ENCODE measurements around the gene MFSD11. TPM values are rescaled to one million over a fixed set of nuclear protein-coding genes. Genes with fewer than 3 reads are reported as not detected.
"Not testable (repeated sequence)": the region's sequence is repeated elsewhere in the genome, so short reads cannot be mapped to it uniquely, and the experiment has no call there.

The MFSD11 gene
- polyA plus RNA-seq, 1 donor: 38.3 TPM

DNA sequence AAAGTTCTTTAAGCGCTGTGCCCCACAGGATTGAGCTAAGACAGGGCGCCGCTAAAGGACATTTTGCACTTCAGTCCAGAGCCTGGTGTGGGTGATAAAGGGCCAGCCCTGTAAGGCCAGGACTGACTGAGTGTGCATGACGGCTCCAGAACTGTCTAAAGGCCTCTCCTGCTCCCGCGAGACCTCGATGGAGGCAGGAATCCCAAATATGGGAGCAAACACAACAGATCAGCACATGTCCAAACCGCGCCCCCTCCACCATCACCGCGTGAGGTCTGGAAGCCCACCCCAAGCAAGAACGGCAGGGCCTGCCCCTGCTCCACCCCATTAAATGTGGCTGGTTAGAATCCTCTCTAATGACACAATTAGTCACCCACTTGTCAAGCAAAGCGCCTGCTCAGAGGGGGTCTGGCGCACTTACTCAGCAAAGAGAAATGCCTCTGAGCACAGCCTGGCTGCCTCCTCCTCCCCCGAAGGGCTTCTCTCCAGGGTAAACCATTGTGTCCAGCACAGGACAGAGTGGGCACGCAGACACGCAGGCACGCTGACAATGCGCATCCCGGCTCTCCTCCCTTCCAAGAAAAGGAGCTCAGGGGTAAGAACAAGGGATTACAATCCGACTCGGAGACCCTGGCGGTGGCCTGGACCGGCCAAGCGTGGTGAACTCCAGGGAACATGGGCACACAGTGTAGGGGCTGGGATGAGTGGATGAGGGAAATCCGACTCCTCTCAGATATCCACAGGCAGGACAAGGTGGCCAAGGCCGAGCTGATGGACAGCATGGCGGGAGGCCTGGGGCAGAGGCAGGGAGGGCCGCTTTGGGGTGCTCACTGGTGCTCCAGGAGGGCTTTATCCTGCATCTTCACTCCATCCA lies 28.6 kb upstream of the MFSD11 start:
- DNase-seq (ENCODE audit: low read depth): no peak

GRCh38 chr17:76709951-76710862 lies 27.7 kb upstream of the MFSD11 start:
- DNase-seq (ENCODE audit: low read depth): not testable (repeated sequence)

DNA sequence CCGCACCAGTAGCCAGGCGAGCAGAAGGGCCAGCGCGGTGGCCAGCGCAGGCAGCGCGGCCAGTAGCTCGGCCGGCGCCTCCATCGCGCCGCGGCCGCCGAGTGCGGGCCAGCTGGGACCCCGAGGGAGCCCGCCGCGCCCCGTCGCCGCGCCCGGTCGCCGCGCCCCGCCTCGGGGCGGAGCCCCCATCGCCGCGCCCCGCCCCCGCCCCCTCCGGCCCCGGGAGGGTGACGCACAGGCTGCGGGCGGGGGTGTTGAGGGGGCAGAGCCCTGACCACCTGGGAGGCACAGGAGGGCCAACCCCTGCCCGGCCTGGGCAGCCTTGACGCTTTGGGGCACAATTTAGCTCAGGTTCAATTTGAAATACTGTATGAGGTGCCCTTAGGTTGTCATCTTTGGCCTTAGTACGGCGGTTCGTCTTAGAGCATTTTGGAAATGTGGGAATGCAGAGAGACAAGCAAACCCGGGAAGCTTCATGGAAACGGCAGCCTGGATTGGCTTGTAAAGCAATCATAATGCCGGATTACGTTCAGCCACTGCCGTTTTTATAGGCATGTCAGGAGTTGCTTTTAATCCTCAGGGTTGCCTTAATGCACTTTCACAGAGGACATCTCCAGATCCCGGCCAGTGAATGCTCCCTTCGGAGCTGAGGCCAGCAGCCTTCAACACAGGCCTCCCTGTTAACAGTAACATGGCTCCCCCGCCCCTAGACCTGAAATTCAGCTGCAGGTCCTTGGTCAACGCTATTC lies 26.9 kb upstream of the MFSD11 start, which contains the start of gene MXRA7:
Gene MXRA7 (minus strand): TSS at position 103 of the 749 bp plus-strand sequence. CDS start 19 bp downstream, at position 84.
- DNase-seq (ENCODE audit: low read depth): no peak

- DNase-seq (ENCODE audit: low read depth): not testable (repeated sequence)
Measured at GRCh38 chr17:76712321-76712720, 25.6 kb upstream of the MFSD11 start.

GRCh38 chr17:76713765-76714164 lies 24.2 kb upstream of the MFSD11 start:
- DNase-seq (ENCODE audit: low read depth): no peak

DNA sequence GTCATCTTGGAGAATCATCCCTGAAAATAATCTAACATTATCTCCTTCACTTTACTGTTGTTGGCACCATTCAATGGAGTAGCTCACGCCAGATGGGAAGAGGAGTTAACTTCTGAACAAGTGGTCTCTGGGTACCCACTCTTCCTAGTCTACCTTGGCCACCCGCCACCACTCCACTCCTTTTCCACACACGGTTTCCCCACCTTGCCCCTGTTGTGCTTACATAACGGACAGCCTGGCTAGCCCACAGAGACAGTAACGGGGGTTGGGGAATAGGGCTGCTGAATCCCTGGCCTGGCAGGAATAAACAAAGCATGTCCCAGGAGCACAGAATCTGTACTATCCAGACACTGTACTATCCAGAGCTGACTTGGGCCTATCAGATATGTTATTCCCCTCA lies 23.6 kb upstream of the MFSD11 start:
- DNase-seq (ENCODE audit: low read depth): no peak

GRCh38 chr17:76714822-76715495 lies 23.0 kb upstream of the MFSD11 start:
- no peak for DNase-seq (ENCODE audit: low read depth)

- no peak for DNase-seq (ENCODE audit: low read depth)
Measured at GRCh38 chr17:76715496-76715830, 22.5 kb upstream of the MFSD11 start.

DNA sequence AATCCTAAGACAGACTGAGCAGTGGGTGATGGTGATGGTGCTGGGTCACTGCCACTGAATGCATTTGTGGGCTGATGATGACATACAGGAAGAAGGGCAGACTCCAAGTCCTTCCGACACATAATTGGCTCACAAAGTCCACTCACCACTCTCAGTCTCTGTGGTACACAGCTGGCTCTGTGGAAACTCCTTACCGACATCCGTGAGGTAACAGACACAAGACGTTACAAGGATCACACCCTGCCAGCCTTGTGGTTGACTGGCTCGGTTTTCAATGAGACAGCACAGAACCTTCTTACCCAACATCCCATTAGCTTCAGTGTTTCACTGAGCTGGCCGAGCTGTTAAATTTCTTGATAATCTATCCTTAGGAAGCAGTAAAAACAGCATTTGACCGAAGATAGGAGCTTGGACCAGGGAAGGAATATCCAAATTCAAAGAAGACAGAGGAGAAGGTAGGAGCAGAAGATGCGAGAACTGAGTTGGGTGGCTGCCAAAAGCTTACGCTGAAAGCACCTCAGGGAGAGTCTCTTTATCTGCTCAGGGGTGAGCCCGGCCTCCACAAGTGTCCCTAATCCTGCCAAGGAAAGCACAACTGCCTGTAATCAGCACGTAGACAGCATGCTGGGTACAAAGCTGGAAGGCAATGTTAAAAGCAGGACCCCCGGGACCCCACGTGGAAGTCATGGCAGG lies 21.6 kb upstream of the MFSD11 start:
- DNase-seq (ENCODE audit: low read depth): no peak

- DNase-seq (ENCODE audit: low read depth): no peak
Measured at GRCh38 chr17:76716839-76717215, 21.1 kb upstream of the MFSD11 start.

GRCh38 chr17:76718516-76718915 lies 19.4 kb upstream of the MFSD11 start:
- DNase-seq (ENCODE audit: low read depth): no peak

DNA sequence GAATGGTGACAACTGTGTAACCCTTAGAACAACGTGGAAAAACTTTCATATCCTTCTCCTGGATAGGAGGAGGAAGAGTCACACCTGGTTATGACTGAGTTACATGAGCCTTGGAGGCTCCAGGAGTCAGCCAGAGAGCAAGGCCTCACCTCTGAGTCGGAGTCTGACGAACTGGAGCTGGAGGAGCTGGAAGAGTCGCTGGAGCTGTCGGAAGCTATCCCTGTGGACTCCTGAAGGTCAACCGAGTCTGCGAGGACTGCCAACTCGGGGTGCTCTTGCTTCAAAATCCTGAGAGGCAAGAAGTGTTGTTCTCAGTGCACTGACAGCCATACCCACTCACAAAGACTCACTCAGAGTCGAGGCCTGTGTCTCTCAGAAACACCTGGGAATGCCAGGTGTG lies 17.7 kb upstream of the MFSD11 start:
- no peak for DNase-seq (ENCODE audit: low read depth)

- DNase-seq (ENCODE audit: low read depth): no peak
Measured at GRCh38 chr17:76720941-76721340, 17.0 kb upstream of the MFSD11 start.

- DNase-seq (ENCODE audit: low read depth): no peak
Measured at GRCh38 chr17:76721463-76721862, 16.5 kb upstream of the MFSD11 start.

- DNase-seq (ENCODE audit: low read depth): no peak
Measured at GRCh38 chr17:76722279-76722678, 15.6 kb upstream of the MFSD11 start.

- DNase-seq (ENCODE audit: low read depth): not testable (repeated sequence)
Measured at GRCh38 chr17:76722977-76723376, 14.9 kb upstream of the MFSD11 start.

GRCh38 chr17:76723812-76724211 lies 14.1 kb upstream of the MFSD11 start:
- no peak for DNase-seq (ENCODE audit: low read depth)

DNA sequence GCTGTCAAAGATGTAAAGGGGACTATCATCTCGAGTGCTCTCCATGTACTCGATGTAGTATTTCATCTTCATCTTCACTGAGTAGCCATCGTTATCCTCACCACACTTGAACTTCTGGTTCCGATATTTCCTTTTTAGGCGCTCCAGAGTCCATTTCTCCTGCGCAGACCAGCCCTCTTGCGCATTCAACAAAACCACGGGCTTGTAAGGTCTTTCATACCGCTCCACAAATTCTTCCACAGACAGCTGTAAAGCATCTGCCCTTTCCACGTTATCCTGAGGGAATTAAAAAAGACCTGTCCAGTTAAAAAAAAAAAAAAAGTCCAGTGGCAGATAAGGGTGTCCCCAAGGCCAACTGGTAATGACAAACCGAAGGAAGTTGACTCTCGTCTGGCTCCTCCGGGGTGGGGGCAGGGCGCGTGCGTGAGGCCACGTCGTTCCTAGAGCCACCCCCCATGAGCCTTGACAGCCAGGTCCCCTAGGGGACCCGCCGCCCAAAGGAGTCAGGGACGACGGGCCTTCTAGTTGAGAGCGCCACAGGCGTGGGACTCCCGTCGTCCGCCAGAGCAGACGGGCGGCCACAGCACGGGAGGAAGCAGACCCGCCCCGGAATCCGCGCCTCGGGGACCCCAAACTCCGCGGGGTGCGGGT lies 12.2 kb upstream of the MFSD11 start:
- no peak for DNase-seq (ENCODE audit: low read depth)

DNA sequence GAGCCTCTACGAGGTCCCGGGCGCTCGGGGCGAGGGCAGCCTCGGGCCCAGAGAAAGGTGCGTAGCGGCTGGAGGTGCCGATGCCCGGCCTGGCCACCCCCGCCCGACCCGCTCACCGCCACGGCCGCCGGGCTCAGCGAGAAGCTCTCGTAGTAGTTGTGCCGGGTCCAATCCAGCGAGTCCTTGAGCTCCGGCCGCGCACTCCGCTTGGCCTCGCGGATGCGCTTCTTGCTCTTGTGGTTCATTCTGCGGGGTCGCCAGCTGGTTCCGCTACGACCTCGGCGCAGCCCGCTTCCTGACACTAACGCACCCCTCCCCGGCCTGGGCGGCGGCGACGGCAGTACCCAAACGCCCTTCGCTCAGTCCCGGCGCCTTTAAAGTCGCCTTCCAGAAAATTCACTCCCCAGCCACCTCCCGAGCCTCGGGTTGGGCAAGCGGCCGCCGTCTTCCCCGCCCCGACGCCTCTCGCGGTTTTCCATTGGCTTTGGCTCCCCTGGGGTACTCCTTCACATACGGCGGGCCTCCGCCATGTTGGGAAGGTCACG lies 11.6 kb upstream of the MFSD11 start, which contains the start of gene JMJD6:
Gene JMJD6 (minus strand): TSS at position 376 of the 545 bp plus-strand sequence. CDS start 131 bp downstream, at position 245.
- DNase-seq (ENCODE audit: low read depth): peak; percentile 88
